ENCODE measurements around the gene CTRB2.

The CTRB2 gene

GRCh38 chr16:75196836-75197235, 10.1 kb downstream of the CTRB2 start (continued):
- TF ChIP-seq, protein P1, sequence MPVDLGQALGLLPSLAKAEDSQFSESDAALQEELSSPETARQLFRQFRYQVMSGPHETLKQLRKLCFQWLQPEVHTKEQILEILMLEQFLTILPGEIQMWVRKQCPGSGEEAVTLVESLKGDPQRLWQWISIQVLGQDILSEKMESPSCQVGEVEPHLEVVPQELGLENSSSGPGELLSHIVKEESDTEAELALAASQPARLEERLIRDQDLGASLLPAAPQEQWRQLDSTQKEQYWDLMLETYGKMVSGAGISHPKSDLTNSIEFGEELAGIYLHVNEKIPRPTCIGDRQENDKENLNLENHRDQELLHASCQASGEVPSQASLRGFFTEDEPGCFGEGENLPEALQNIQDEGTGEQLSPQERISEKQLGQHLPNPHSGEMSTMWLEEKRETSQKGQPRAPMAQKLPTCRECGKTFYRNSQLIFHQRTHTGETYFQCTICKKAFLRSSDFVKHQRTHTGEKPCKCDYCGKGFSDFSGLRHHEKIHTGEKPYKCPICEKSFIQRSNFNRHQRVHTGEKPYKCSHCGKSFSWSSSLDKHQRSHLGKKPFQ (tag by site-specific recombination; IDR thresholded peaks at IDR 0.05), result no peak
- no peak for TF ChIP-seq ZNF211 (tag by site-specific recombination; IDR thresholded peaks at IDR 0.05; ENCODE audit: low read depth)
- TF ChIP-seq ZNF112 (tag by site-specific recombination; IDR thresholded peaks at IDR 0.05), result no peak
- TF ChIP-seq PBX3 (CRISPR knock-in tag; IDR thresholded peaks at IDR 0.05), result no peak
- TF ChIP-seq ZNF140 (tag by site-specific recombination; IDR thresholded peaks at IDR 0.05), result no peak
- no peak for TF ChIP-seq ZNF214 (tag by site-specific recombination; IDR thresholded peaks at IDR 0.05; ENCODE audit: borderline replicate concordance)
- TF ChIP-seq ZSCAN16 (tag by site-specific recombination; IDR thresholded peaks at IDR 0.05), result no peak
- no peak for TF ChIP-seq ELK4 (IDR thresholded peaks at IDR 0.05; ENCODE audit: borderline replicate concordance, low read depth, low read length)

DNA sequence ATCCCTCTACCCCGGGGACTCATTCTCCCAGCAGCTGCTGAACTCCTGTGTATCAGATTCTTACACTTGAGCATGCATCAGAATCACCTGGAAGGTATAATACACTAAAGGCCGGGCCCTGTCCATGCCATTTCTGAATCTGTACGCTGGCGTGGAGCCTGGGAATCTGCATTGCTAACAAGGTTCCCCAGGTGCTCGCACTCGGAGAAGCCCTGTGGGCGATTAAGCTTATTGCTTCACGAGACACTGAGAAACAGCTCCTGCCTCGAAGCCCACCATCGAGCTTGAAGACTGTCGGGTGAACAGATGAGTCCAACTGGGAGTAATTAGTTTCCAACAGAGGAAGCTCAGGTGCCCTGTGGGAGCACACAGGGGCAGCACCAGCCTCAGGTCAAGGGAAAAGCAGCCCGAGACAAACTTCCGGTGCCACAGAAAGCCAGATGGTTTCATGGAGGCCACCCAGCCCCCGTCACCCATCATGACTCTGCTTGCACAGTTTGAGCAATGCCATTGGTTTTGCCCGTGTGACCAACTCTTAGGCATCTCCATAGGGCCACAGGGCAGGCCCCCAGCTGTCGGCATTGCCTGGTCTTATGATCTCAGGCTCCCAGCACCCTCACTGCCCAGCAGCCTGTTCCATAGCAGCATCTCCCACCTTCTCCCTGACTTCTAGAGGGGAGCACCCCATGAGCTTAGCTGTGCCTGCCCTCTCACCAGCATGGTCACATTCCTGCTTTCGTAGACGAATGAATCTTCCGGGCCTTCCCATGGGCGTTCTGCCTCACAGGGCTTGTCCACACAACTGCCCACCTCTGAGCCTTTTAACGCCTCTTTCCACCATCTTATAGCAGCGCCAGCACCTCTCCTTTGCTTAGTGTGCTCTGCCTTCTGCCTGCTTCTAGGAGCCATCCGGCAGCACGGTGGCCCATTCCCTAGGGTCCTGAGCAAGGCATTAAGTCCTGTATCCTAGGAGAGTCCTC, 10.9 kb downstream of the CTRB2 start:
- Histone ChIP-seq H3K4me1 (ENCODE audit: control insufficient read depth, insufficient read depth, low read length) (no peaks in the 10 kb centered on the region), H3K27ac (ENCODE audit: extremely low read depth, low read depth, low read length) (no peak overlapping the region), H3K4me3 (ENCODE audit: low read depth, low read length) (no peak overlapping the region), H3K9me3 (ENCODE audit: control insufficient read depth, insufficient read depth, low read depth, low read length) (no peaks in the 10 kb centered on the region), H3K36me3 (ENCODE audit: control insufficient read depth in 2 of 2, insufficient read depth in 1 of 2, low read length in 2 of 2) (no peaks in the 10 kb centered on the region)
- CTCF ChIA-PET, result interaction anchor here (0.5 to 1.8 kb wide), 5 partner anchors 19 to 341 kb away, joined by 3 to 4 read pairs (median 4); no protein-coding TSS in a partner anchor
- POLR2A ChIA-PET, result interaction anchor here (0.7 kb wide), 1 partner anchor 307 kb away, joined by 3 read pairs; no protein-coding TSS in a partner anchor
- TF ChIP-seq ZNF561 (tag by site-specific recombination; IDR thresholded peaks at IDR 0.05; ENCODE audit: borderline replicate concordance) (no peak), REPIN1 (tag by site-specific recombination; IDR thresholded peaks at IDR 0.05; ENCODE audit: low read depth) (no peak), TCF7L2 (IDR thresholded peaks at IDR 0.05; ENCODE audit: borderline replicate concordance, low read depth, low read length) (no peak), ZNF184 (tag by site-specific recombination; IDR thresholded peaks at IDR 0.05) (no peak), ZNF19 (tag by site-specific recombination; IDR thresholded peaks at IDR 0.05; ENCODE audit: low read depth) (no peak), ZNF768 (tag by site-specific recombination; IDR thresholded peaks at IDR 0.05) (no peak), ZNF121 (tag by site-specific recombination; IDR thresholded peaks at IDR 0.05) (no peak), ZNF791 (tag by site-specific recombination; IDR thresholded peaks at IDR 0.05) (no peak), ZNF558 (tag by site-specific recombination; IDR thresholded peaks at IDR 0.05) (no peak), AEBP2 (tag by site-specific recombination; IDR thresholded peaks at IDR 0.05; ENCODE audit: borderline replicate concordance) (no peak), ZXDB (tag by site-specific recombination; IDR thresholded peaks at IDR 0.05) (no peak), SP3 (tag by site-specific recombination; IDR thresholded peaks at IDR 0.05) (no peak), ZBTB21 (tag by site-specific recombination; IDR thresholded peaks at IDR 0.05) (no peak), ZNF133 (tag by site-specific recombination; IDR thresholded peaks at IDR 0.05) (no peak), MYNN (tag by site-specific recombination; IDR thresholded peaks at IDR 0.05; ENCODE audit: borderline replicate concordance) (no peak), ZNF280C (tag by site-specific recombination; IDR thresholded peaks at IDR 0.05) (no peak)

Data from HEK293 (cell line).